PC-3 (cell line): ENCODE results near the gene CD177.

Experiments used
- EZH2 ChIP-seq: fragments of 300-600 bp; sonication (generic); IDR thresholded peaks from one replicate; pipeline ENCODE4 v1.6.1; 2017; ENCODE audit warnings: antibody characterized with exemption, mild to moderate bottlenecking, low read length; ENCODE audit not compliant: unreplicated experiment
- EZH2phosphoT487 ChIP-seq: fragments of 300-600 bp; sonication (generic); IDR thresholded peaks from 2 replicates; pipeline ENCODE4 v1.6.1; 2018; ENCODE audit warnings: mild to moderate bottlenecking, antibody characterized with exemption, low read length, borderline replicate concordance
- TF ChIP-seq, protein P1 (sequence below): fragments of 300-600 bp; sonication (generic); conservative IDR thresholded peaks from 2 replicates; pipeline ENCODE4 v1.5.1; 2017; ENCODE audit warnings: antibody characterized with exemption, low read depth, mild to moderate bottlenecking, low read length

DNA sequence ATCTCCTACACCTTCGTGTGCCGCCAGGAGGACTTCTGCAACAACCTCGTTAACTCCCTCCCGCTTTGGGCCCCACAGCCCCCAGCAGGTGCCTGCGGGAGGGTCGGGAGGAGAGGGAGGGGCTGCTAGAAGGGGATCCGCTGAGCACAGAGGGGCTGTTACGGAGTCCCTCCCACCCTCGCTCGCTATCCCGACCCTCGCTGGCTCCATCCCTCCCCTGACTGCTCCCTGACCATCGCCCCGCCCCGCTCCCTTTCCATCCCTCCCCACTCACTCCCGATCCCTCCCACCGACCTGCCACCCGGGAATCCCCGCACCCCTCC, 780 bp downstream of the CD177 start:
- TF ChIP-seq, protein P1, sequence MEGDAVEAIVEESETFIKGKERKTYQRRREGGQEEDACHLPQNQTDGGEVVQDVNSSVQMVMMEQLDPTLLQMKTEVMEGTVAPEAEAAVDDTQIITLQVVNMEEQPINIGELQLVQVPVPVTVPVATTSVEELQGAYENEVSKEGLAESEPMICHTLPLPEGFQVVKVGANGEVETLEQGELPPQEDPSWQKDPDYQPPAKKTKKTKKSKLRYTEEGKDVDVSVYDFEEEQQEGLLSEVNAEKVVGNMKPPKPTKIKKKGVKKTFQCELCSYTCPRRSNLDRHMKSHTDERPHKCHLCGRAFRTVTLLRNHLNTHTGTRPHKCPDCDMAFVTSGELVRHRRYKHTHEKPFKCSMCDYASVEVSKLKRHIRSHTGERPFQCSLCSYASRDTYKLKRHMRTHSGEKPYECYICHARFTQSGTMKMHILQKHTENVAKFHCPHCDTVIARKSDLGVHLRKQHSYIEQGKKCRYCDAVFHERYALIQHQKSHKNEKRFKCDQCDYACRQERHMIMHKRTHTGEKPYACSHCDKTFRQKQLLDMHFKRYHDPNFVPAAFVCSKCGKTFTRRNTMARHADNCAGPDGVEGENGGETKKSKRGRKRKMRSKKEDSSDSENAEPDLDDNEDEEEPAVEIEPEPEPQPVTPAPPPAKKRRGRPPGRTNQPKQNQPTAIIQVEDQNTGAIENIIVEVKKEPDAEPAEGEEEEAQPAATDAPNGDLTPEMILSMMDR = no peak
- no peak for TF ChIP-seq EZH2
- TF ChIP-seq EZH2phosphoT487 = no peak
